ENCODE measurements around the gene PJA2.

GRCh38 chr5:109354761-109355160 lies 55.0 kb downstream of the PJA2 start:
- TF ChIP-seq CTCF (conservative IDR thresholded peaks at IDR 0.05; ENCODE audit: low read depth, low read length) = no peak
- TF ChIP-seq EZH2 (IDR thresholded peaks at IDR 0.05; ENCODE audit: low read length, unreplicated experiment) = no peak

All from PC-3 (cell line).